Vagina (tissue), 2 donors: ENCODE measurements around the gene SLC2A6.

ENCODE experiments used
- POLR2A ChIP-seq, 2 donors: fragments of 450-650 bp; IDR thresholded peaks; one replicate each; pipeline ENCODE4 v1.6.1; 2017; ENCODE audit warnings: antibody characterized with exemption in 2 of 2, mild to moderate bottlenecking in 2 of 2, moderate library complexity in 2 of 2
- TF ChIP-seq, protein P1 (sequence below), 3 experiments: fragments of 450-650 bp in 2 of 3; fragments of 200-600 bp in 1 of 3; sonication (generic) in 1 of 3; IDR thresholded peaks; one replicate each; pipeline ENCODE4 v1.5.1; 2017 to 2019; ENCODE audit warnings: antibody characterized with exemption in 3 of 3, mild to moderate bottlenecking in 2 of 3, moderate library complexity in 2 of 3

DNA sequence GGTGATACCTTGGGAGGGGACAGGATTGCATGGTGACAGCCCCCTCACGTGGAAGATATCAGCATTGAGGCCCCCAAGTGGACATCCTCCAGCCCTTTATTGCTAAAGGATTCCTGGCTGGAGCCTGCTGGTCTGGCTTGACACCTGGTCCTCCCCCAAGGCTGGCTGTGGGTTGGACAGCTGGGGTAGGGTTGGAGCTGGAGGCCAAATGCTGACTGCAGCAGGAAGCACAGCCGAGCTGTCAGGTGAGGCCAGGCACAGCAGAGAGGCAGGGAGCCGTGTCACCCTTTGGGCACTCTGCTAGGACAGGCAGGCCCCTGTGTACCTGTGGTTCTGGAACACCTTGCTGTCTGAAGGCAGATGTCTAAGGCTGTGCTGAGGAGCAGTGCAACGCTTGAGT is 16.9 kb downstream of the SLC2A6 start:
- TF ChIP-seq, protein P1, sequence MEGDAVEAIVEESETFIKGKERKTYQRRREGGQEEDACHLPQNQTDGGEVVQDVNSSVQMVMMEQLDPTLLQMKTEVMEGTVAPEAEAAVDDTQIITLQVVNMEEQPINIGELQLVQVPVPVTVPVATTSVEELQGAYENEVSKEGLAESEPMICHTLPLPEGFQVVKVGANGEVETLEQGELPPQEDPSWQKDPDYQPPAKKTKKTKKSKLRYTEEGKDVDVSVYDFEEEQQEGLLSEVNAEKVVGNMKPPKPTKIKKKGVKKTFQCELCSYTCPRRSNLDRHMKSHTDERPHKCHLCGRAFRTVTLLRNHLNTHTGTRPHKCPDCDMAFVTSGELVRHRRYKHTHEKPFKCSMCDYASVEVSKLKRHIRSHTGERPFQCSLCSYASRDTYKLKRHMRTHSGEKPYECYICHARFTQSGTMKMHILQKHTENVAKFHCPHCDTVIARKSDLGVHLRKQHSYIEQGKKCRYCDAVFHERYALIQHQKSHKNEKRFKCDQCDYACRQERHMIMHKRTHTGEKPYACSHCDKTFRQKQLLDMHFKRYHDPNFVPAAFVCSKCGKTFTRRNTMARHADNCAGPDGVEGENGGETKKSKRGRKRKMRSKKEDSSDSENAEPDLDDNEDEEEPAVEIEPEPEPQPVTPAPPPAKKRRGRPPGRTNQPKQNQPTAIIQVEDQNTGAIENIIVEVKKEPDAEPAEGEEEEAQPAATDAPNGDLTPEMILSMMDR (IDR thresholded peaks at IDR 0.05) = no peak
- TF ChIP-seq POLR2A (IDR thresholded peaks at IDR 0.05) = no peak
